GM19240 (cell line): ENCODE data around the gene SRRM4.

Experiments
- DNase-seq: peaks from one replicate; pipeline ENCODE4 v3.0.0; 2011; ENCODE audit warnings: low spot score; ENCODE audit not compliant: insufficient read length

Gene SRRM4

GRCh38 chr12:119159844-119160243 is 178.5 kb downstream of the SRRM4 start:
- no peak for DNase-seq

- DNase-seq, result no peak
Measured at GRCh38 chr12:119167902-119168301, 186.6 kb downstream of the SRRM4 start.

GRCh38 chr12:119168721-119169120 is 187.4 kb downstream of the SRRM4 start:
- no peak for DNase-seq

- no peak for DNase-seq
Measured at GRCh38 chr12:119169150-119169549, 187.8 kb downstream of the SRRM4 start.

GRCh38 chr12:119171291-119171690 is 189.9 kb downstream of the SRRM4 start:
- DNase-seq, result no peak

- DNase-seq, result no peak
Measured at GRCh38 chr12:119171691-119172425, 190.5 kb downstream of the SRRM4 start.

- DNase-seq, result no peak
Measured at GRCh38 chr12:119175081-119175480, 193.7 kb downstream of the SRRM4 start.

GRCh38 chr12:119176267-119177055 is 195.1 kb downstream of the SRRM4 start:
- no peak for DNase-seq

- no peak for DNase-seq
Measured at GRCh38 chr12:119177056-119177325, 195.7 kb downstream of the SRRM4 start.

- no peak for DNase-seq
Measured at GRCh38 chr12:119177724-119178380, 196.5 kb downstream of the SRRM4 start.

GRCh38 chr12:119178544-119179334 is 197.4 kb downstream of the SRRM4 start, which contains the start of gene HSPB8:
Gene HSPB8 (plus strand): TSS chr12:119178931. CDS start chr12:119179313, 382 bp downstream.
- DNase-seq, result no peak

- DNase-seq, result no peak
Measured at GRCh38 chr12:119179335-119180021, 198.1 kb downstream of the SRRM4 start.

GRCh38 chr12:119180380-119181040 is 199.2 kb downstream of the SRRM4 start:
- DNase-seq, result no peak

- DNase-seq, result no peak
Measured at GRCh38 chr12:119181202-119181601, 199.9 kb downstream of the SRRM4 start.

- DNase-seq, result no peak
Measured at GRCh38 chr12:119181944-119182343, 200.6 kb downstream of the SRRM4 start.

- no peak for DNase-seq
Measured at GRCh38 chr12:119182701-119183493, 201.6 kb downstream of the SRRM4 start.

GRCh38 chr12:119183942-119184695 is 202.8 kb downstream of the SRRM4 start:
- no peak for DNase-seq

- no peak for DNase-seq
Measured at GRCh38 chr12:119195256-119195655, 213.9 kb downstream of the SRRM4 start.

- no peak for DNase-seq
Measured at GRCh38 chr12:119198440-119198839, 217.1 kb downstream of the SRRM4 start.
